ACC112 (cell line): Measurements from ENCODE around the gene PSMD9.
"Not testable (repeated sequence)": the region's sequence is repeated elsewhere in the genome, so short reads cannot be mapped to it uniquely, and the experiment has no call there.

Source experiments
- H2AFZ ChIP-seq: fragments of 200-600 bp; sonication (generic); one replicate; pipeline ENCODE4 v1.6.0; 2017; ENCODE audit warnings: antibody characterized with exemption, low read length; ENCODE audit not compliant: unreplicated experiment
- H3K27ac ChIP-seq: fragments of 200-600 bp; sonication (generic); 2 replicates; pipeline ENCODE4 v1.5.1; 2014; ENCODE audit warnings: low read depth, mild to moderate bottlenecking, antibody characterized with exemption, low read length, moderate library complexity
- H3K27me3 ChIP-seq: fragments of 200-600 bp; sonication (generic); 2 replicates; pipeline ENCODE4 v1.6.1; 2014; ENCODE audit warnings: mild to moderate bottlenecking, antibody characterized with exemption, low read length, moderate library complexity, mixed read lengths; ENCODE audit not compliant: insufficient read depth
- H3K36me3 ChIP-seq: fragments of 200-600 bp; sonication (generic); 2 replicates; pipeline ENCODE4 v1.6.1; 2016; ENCODE audit warnings: mild to moderate bottlenecking, antibody characterized with exemption, low read length, moderate library complexity, mixed read lengths; ENCODE audit not compliant: insufficient read depth
- H3K4me1 ChIP-seq: fragments of 200-600 bp; sonication (generic); one replicate; pipeline ENCODE4 v1.6.1; 2016; ENCODE audit warnings: low read length, mixed read lengths; ENCODE audit not compliant: insufficient read depth, unreplicated experiment, control insufficient read depth
- H3K4me3 ChIP-seq: fragments of 200-600 bp; sonication (generic); 2 replicates; pipeline ENCODE4 v1.5.1; 2014; ENCODE audit warnings: mild to moderate bottlenecking, low read depth, low read length
- H3K79me2 ChIP-seq: fragments of 200-600 bp; sonication (generic); one replicate; pipeline ENCODE4 v1.6.0; 2016; ENCODE audit warnings: low read length; ENCODE audit not compliant: control insufficient read depth, unreplicated experiment, insufficient read depth

PSMD9 gene

DNA sequence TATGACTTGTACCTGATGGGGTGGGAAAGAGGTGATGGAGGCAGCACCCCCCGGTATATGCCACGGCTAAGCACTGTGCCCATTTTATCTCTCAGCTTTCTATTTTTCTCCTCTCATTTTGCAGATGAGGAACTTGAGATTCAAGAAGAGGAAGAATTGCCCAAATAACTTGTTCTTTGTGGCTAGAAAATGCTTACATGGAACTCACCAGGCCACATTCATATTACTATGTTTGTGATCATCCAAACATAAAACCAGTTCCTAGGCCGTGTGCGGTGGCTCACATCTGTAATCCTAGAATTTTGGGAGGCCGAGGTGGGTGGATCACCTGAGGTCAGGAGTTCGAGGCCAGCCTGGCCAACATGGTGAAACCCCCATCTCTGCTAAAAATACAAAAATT is 14.5 kb upstream of the PSMD9 start:
- Histone ChIP-seq H3K27me3 (no peaks in the 10 kb centered on the region), H3K4me1 (peaks cover 14% of the 10 kb centered on the region), H3K4me3 (no peak overlapping the region), H3K27ac (no peak overlapping the region), H3K79me2 (no peaks in the 10 kb centered on the region), H3K36me3 (no peaks in the 10 kb centered on the region), H2AFZ (no peak overlapping the region)

- H3K27ac ChIP-seq: no peak overlapping the region
- H3K4me3 ChIP-seq: no peak overlapping the region
- H3K79me2 ChIP-seq: no peaks in the 10 kb centered on the region
- no peak overlapping the region for H2AFZ ChIP-seq
- peaks cover 14% of the 10 kb centered on the region for H3K4me1 ChIP-seq
- no peaks in the 10 kb centered on the region for H3K27me3 ChIP-seq
- H3K36me3 ChIP-seq: no peaks in the 10 kb centered on the region
Observed at GRCh38 chr12:121875582-121875981, 13.0 kb upstream of the PSMD9 start.

DNA sequence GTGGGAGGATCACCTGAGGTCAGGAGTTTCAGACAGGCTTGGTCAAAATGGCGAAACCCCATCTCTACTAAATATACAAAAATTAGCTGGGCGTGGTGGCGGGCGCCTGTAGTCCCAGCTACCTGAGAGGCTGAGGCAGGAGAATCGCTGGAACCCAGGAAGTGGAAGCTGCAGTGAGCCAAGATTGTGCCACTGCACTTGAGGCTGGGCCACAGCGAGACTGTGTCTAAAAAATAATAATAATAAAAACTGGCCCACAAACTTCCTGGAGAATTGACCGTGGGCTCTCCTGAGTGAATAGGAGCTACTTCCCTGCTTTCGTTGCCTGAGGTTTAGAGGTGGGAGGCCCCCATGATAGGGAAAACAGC is 12.5 kb upstream of the PSMD9 start:
- not testable (repeated sequence) for H2AFZ ChIP-seq, H3K27ac ChIP-seq, H3K79me2 ChIP-seq, H3K27me3 ChIP-seq, H3K4me3 ChIP-seq, H3K36me3 ChIP-seq
- peaks cover 14% of the 10 kb centered on the region for H3K4me1 ChIP-seq

DNA sequence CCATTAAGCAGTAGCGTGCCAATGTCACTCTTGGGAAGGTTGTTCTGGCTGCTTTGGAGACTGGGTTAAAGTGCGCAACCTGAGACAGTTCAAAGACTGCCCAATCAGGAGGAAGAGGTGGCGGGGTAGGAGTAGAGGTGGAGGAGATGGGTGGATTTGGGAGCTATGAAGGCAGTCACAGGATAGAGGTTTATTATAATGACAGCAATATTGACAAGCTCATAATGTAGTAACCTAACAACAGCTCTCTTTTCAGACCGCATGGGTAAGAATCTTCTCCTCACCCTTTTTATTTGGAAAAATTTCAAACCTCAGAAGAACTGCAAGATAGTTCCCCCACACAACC is 5.3 kb upstream of the PSMD9 start:
- no peaks in the 10 kb centered on the region for H3K27me3 ChIP-seq
- no peaks in the 10 kb centered on the region for H3K79me2 ChIP-seq
- H3K27ac ChIP-seq: no peak overlapping the region
- no peak overlapping the region for H2AFZ ChIP-seq
- no peak overlapping the region for H3K4me3 ChIP-seq
- H3K36me3 ChIP-seq: no peaks in the 10 kb centered on the region
- no peaks in the 10 kb centered on the region for H3K4me1 ChIP-seq

GRCh38 chr12:121885129-121885528 is 3.5 kb upstream of the PSMD9 start:
- H2AFZ ChIP-seq, H3K27me3 ChIP-seq, H3K27ac ChIP-seq, H3K4me3 ChIP-seq, H3K4me1 ChIP-seq, H3K36me3 ChIP-seq: not testable (repeated sequence)
- peaks cover 11% of the 10 kb centered on the region for H3K79me2 ChIP-seq

DNA sequence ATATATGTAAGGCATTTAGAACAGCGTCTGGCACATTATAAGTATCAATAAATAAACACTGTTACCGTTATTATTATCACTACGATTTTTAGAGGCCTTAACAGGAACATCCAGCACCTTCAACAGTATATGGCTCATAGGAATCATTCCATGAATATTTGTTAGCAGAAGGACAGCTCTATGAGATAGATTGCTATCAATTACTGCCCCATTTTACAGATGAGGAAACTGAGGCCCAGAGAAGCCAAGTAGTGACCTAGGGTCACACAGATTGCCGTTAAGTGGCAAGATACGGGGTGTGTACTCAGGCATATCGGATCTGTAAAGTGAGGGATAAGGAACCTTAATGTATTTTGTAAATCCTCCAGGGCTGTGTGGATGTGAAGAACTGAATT is 510 bp upstream of the PSMD9 start:
- Histone ChIP-seq H2AFZ (peak overlapping the region; percentile 62), H3K4me3 (peak overlapping the region; percentile 91), H3K36me3 (peaks cover 3% of the 10 kb centered on the region; the same call in 1 of the 2 replicates), H3K4me1 (peaks cover 6% of the 10 kb centered on the region), H3K79me2 (peaks cover 30% of the 10 kb centered on the region), H3K27ac (no peak overlapping the region), H3K27me3 (no peaks in the 10 kb centered on the region)

DNA sequence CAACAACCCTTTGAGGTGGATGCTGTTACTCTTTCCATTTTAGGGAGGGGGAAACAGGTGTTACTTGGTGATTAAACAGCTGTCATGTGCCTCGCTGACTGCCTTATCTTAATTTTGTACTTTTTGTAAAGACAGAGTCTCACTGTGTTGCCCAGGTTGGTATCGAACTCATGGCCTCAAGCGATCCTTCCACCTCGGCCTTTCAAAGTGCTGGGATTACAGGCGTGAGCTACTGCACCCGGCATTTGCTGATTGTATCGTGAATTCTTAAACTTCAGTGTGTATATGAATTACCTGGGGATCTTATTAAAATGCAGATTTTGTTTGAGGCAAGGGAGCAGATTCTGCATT is 659 bp downstream of the PSMD9 start:
- no peaks in the 10 kb centered on the region for H3K27me3 ChIP-seq
- H3K27ac ChIP-seq: peak overlapping the region; percentile 87
- H2AFZ ChIP-seq: no peak overlapping the region
- peak overlapping the region; percentile 91 for H3K4me3 ChIP-seq
- peaks cover 3% of the 10 kb centered on the region; the same call in 1 of the 2 replicates for H3K36me3 ChIP-seq
- peaks cover 41% of the 10 kb centered on the region for H3K79me2 ChIP-seq
- H3K4me1 ChIP-seq: peaks cover 18% of the 10 kb centered on the region

GRCh38 chr12:121889661-121890060 is 1.1 kb downstream of the PSMD9 start:
- Histone ChIP-seq H3K4me1 (peaks cover 21% of the 10 kb centered on the region), H3K4me3 (peak overlapping the region; percentile 91), H3K79me2 (peaks cover 45% of the 10 kb centered on the region)
- not testable (repeated sequence) for H3K27ac ChIP-seq, H2AFZ ChIP-seq, H3K36me3 ChIP-seq, H3K27me3 ChIP-seq

- peaks cover 57% of the 10 kb centered on the region for H3K79me2 ChIP-seq
- H3K27me3 ChIP-seq: no peaks in the 10 kb centered on the region
- H2AFZ ChIP-seq: no peak overlapping the region
- peaks cover 21% of the 10 kb centered on the region for H3K4me1 ChIP-seq
- no peak overlapping the region for H3K4me3 ChIP-seq
- peak overlapping the region; percentile 41 for H3K27ac ChIP-seq
- H3K36me3 ChIP-seq: peaks cover 13% of the 10 kb centered on the region
Observed at GRCh38 chr12:121892673-121893561, 4.3 kb downstream of the PSMD9 start.

- peaks cover 56% of the 10 kb centered on the region for H3K79me2 ChIP-seq
- H3K36me3 ChIP-seq: peaks cover 14% of the 10 kb centered on the region
Observed at GRCh38 chr12:121893961-121894460, 5.4 kb downstream of the PSMD9 start.

DNA sequence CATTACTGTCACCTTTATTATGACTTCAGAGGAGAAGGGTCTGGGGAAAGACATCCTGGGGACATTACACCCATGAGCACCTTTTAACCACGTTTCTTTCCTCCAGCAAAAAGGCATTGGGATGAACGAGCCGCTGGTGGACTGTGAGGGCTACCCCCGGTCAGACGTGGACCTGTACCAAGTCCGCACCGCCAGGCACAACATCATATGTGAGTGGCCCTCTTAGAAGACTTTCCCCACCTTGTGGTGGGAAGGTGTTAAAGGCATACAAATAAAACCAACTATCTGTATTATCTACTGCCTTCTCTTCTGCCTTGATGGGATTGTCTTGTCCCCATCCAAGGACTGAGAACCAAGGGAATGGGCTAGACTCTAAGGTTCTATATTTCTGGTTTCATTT is 6.0 kb downstream of the PSMD9 start:
- no peak overlapping the region for H3K4me3 ChIP-seq
- peaks cover 50% of the 10 kb centered on the region for H3K79me2 ChIP-seq
- H3K27me3 ChIP-seq: no peaks in the 10 kb centered on the region
- H2AFZ ChIP-seq: no peak overlapping the region
- H3K27ac ChIP-seq: peak overlapping the region; percentile 57; the same call in 1 of the 2 replicates
- H3K36me3 ChIP-seq: peaks cover 16% of the 10 kb centered on the region
- peaks cover 28% of the 10 kb centered on the region for H3K4me1 ChIP-seq

More at GRCh38 chr12:121893961-121894460, 5.4 kb downstream of the PSMD9 start:
- no peak overlapping the region for H2AFZ ChIP-seq
- H3K27ac ChIP-seq: peak overlapping the region; percentile 57
- no peak overlapping the region for H3K4me3 ChIP-seq
- no peaks in the 10 kb centered on the region for H3K27me3 ChIP-seq
- peaks cover 22% of the 10 kb centered on the region for H3K4me1 ChIP-seq
